Measurements from ENCODE around the gene RNF144A. TPM values are rescaled to one million over a fixed set of nuclear protein-coding genes. Genes with fewer than 3 reads are reported as not detected.

RNF144A gene
- total RNA-seq (8.9 TPM), polyA plus RNA-seq (4.0 TPM)
- long read RNA-seq, donor 1 = 0 reads
- long read RNA-seq, donor 2, full-length matches to known transcripts = 4 of 4 reads
- long read RNA-seq, donor 2, partial matches to known transcripts = 0 of 4 reads
- long read RNA-seq, donor 2, other reads (novel, unspliced or antisense) = 0 of 4 reads
- long read RNA-seq, donor 3, full-length matches to known transcripts = 1 of 1 reads
- long read RNA-seq, donor 3, partial matches to known transcripts = 0 of 1 reads
- long read RNA-seq, donor 3, other reads (novel, unspliced or antisense) = 0 of 1 reads
- long read RNA-seq, donor 4 = 0 reads
- long read RNA-seq, donor 5, full-length matches to known transcripts = 2 of 2 reads
- long read RNA-seq, donor 5, partial matches to known transcripts = 0 of 2 reads
- long read RNA-seq, donor 5, other reads (novel, unspliced or antisense) = 0 of 2 reads
- long read RNA-seq, donor 6, full-length matches to known transcripts = 2 of 2 reads
- long read RNA-seq, donor 6, partial matches to known transcripts = 0 of 2 reads
- long read RNA-seq, donor 6, other reads (novel, unspliced or antisense) = 0 of 2 reads
- long read RNA-seq, donor 7, full-length matches to known transcripts = 2 of 2 reads
- long read RNA-seq, donor 7, partial matches to known transcripts = 0 of 2 reads
- long read RNA-seq, donor 7, other reads (novel, unspliced or antisense) = 0 of 2 reads
- long read RNA-seq, donor 8, full-length matches to known transcripts = 1 of 1 reads
- long read RNA-seq, donor 8, partial matches to known transcripts = 0 of 1 reads
- long read RNA-seq, donor 8, other reads (novel, unspliced or antisense) = 0 of 1 reads
- long read RNA-seq, donor 9, full-length matches to known transcripts = 1 of 1 reads
- long read RNA-seq, donor 9, partial matches to known transcripts = 0 of 1 reads
- long read RNA-seq, donor 9, other reads (novel, unspliced or antisense) = 0 of 1 reads
- long read RNA-seq, donor 10, full-length matches to known transcripts = 1 of 1 reads
- long read RNA-seq, donor 10, partial matches to known transcripts = 0 of 1 reads
- long read RNA-seq, donor 10, other reads (novel, unspliced or antisense) = 0 of 1 reads

GRCh38 chr2:6917071-6917760 is at the start of gene RNF144A:
TSS of gene RNF144A (plus strand) at chr2:6917412. CDS start at chr2:6996927, 79,515 bp downstream.
- peak in 7 of 9 donors; percentile 45 to 78 (median 53) for DNase-seq (ENCODE audit: low read depth in 6 of 9, low spot score in 9 of 9)
- WGBS = 4% methylated on average over 90 of the region's 90 CpGs
- peaks cover 11 to 61% of the 10 kb centered on the region in 2 donors for H3K4me1 ChIP-seq (ENCODE audit: control insufficient read depth in 2 of 2, insufficient read depth in 2 of 2, low read length in 2 of 2)

GRCh38 chr2:6872394-6872793 is 44.8 kb upstream of the RNF144A start:
- H3K36me3 ChIP-seq (ENCODE audit: control insufficient read depth in 2 of 2, insufficient read depth in 2 of 2, low read length in 1 of 2) = peaks cover 0 to 2% of the 10 kb centered on the region in 2 donors
- no peaks in the 10 kb centered on the region for H3K27me3 ChIP-seq (ENCODE audit: control insufficient read depth in 2 of 2, insufficient read depth in 1 of 2, low read length in 1 of 2)
- peak in 1 of 9 donors; percentile 45 for DNase-seq (ENCODE audit: low read depth in 6 of 9, low spot score in 9 of 9)
- no peak overlapping the region for H3K4me3 ChIP-seq (ENCODE audit: low read length in 2 of 2)
- H3K4me1 ChIP-seq (ENCODE audit: control insufficient read depth in 2 of 2, insufficient read depth in 2 of 2, low read length in 2 of 2) = peaks cover 2 to 12% of the 10 kb centered on the region in 2 donors
- H3K9me3 ChIP-seq (ENCODE audit: control insufficient read depth in 2 of 2, insufficient read depth in 1 of 2, low read length in 1 of 2) = no peaks in the 10 kb centered on the region
- 40% methylated on average over 2 of the region's 2 CpGs for WGBS
- peak overlapping the region in 1 of 2 donors; percentile 40 for H3K27ac ChIP-seq (ENCODE audit: low read depth in 1 of 2, low read length in 1 of 2)

More at GRCh38 chr2:6917071-6917760, at the start of gene RNF144A:
- H3K4me3 ChIP-seq (ENCODE audit: low read length in 2 of 2) = peak within 1 kb of the TSS; percentile 56 to 74
- H3K9me3 ChIP-seq (ENCODE audit: control insufficient read depth in 2 of 2, insufficient read depth in 1 of 2, low read length in 1 of 2) = peaks cover 0 to 5% of the 10 kb centered on the region in 2 donors
- no peaks in the 10 kb centered on the region for H3K36me3 ChIP-seq (ENCODE audit: control insufficient read depth in 2 of 2, insufficient read depth in 2 of 2, low read length in 1 of 2)
- H3K27me3 ChIP-seq (ENCODE audit: control insufficient read depth in 2 of 2, insufficient read depth in 1 of 2, low read length in 1 of 2) = peaks cover 3 to 14% of the 10 kb centered on the region in 2 donors
- peak within 1 kb of the TSS in 1 of 2 donors; percentile 46 for H3K27ac ChIP-seq (ENCODE audit: low read depth in 1 of 2, low read length in 1 of 2)

DNA sequence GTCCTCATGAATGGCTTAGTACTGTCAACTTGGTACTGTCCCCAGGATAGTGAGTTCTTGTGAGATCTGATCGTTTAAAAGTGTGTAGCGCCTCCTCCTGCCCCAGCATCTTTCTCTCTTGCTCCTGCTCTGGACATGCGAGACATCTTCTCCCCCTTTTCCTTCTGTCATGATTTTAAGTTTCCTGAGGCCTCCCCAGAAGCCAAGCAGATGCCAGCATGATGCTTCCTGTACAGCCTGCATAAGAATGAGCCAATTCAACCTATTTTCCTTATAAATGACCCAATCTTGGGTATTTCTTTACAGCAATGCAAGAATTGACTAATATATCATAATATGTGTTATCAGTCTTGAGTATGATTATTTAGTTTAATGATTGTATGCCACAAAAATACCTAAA is 43.2 kb upstream of the RNF144A start:
- Histone ChIP-seq H3K36me3 (ENCODE audit: control insufficient read depth in 2 of 2, insufficient read depth in 2 of 2, low read length in 1 of 2) (peaks cover 0 to 2% of the 10 kb centered on the region in 2 donors), H3K9me3 (ENCODE audit: control insufficient read depth in 2 of 2, insufficient read depth in 1 of 2, low read length in 1 of 2) (no peaks in the 10 kb centered on the region), H3K27ac (ENCODE audit: low read depth in 1 of 2, low read length in 1 of 2) (no peak overlapping the region), H3K4me1 (ENCODE audit: control insufficient read depth in 2 of 2, insufficient read depth in 2 of 2, low read length in 2 of 2) (peaks cover 5 to 23% of the 10 kb centered on the region in 2 donors), H3K27me3 (ENCODE audit: control insufficient read depth in 2 of 2, insufficient read depth in 1 of 2, low read length in 1 of 2) (no peaks in the 10 kb centered on the region), H3K4me3 (ENCODE audit: low read length in 2 of 2) (no peak overlapping the region)
- over 99% methylated on average over 3 of the region's 3 CpGs for WGBS
- no peak for DNase-seq (ENCODE audit: low read depth in 6 of 9, low spot score in 9 of 9)

DNA sequence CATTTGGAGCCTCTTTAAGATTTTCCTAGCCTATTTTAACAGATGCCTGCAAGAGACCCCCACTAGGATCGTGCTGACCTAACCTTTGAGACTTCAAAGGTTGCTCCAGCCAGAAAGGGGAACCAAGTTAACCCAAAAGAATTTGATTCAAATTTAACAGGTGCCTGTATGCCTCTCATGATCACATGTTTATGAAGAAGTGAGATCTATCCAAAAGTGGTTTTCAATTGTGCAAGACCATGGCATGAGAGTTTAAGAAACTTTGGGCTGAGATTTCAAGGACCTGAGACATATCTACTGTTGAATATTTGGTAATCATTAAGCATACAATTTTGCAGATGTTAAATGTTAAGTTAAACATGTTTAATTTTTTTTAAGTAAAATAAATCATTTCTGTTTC is 40.9 kb upstream of the RNF144A start:
- Histone ChIP-seq H3K27ac (ENCODE audit: low read depth in 1 of 2, low read length in 1 of 2) (no peak overlapping the region), H3K36me3 (ENCODE audit: control insufficient read depth in 2 of 2, insufficient read depth in 2 of 2, low read length in 1 of 2) (peaks cover 0 to 2% of the 10 kb centered on the region in 2 donors), H3K9me3 (ENCODE audit: control insufficient read depth in 2 of 2, insufficient read depth in 1 of 2, low read length in 1 of 2) (no peaks in the 10 kb centered on the region), H3K27me3 (ENCODE audit: control insufficient read depth in 2 of 2, insufficient read depth in 1 of 2, low read length in 1 of 2) (no peaks in the 10 kb centered on the region), H3K4me1 (ENCODE audit: control insufficient read depth in 2 of 2, insufficient read depth in 2 of 2, low read length in 2 of 2) (peaks cover 10 to 33% of the 10 kb centered on the region in 2 donors), H3K4me3 (ENCODE audit: low read length in 2 of 2) (no peak overlapping the region)
- no peak for DNase-seq (ENCODE audit: low read depth in 6 of 9, low spot score in 9 of 9)
- WGBS = 30% methylated on average over 1 of the region's 1 CpG

DNA sequence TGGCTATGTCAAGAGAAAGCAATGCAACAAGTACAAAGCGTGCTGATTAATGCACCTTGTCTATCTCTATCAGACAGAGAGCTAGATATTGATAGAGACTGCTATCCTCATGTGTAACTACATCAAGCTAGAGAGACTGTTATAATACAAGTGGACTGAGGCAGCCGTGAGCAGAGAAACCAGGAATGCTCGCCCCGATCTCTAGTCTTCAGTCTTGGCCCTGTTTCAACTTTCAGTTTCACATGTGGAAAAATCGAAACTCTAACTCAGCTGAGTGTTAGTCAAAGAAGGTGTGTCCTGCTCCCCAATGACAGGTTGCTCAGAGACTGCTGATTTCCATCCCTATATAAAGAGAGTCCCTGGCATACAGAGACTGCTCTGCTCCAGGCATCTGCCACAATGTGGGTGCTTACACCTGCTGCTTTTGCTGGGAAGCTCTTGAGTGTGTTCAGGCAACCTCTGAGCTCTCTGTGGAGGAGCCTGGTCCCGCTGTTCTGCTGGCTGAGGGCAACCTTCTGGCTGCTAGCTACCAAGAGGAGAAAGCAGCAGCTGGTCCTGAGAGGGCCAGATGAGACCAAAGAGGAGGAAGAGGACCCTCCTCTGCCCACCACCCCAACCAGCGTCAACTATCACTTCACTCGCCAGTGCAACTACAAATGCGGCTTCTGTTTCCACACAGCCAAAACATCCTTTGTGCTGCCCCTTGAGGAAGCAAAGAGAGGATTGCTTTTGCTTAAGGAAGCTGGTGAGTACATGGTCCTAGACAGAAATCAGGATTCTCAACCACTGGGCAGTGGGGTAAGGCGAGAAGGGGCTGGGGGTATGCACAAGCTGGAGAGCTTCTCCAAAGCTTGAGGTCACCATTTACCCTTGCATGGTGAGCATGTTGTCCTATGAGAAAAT is 39.6 kb upstream of the RNF144A start, which contains the start of gene RSAD2:
TSS of gene RSAD2 (plus strand) at position 376 of the 903 bp plus-strand sequence. CDS start at position 400, 24 bp downstream.
- Histone ChIP-seq H3K27me3 (ENCODE audit: control insufficient read depth in 2 of 2, insufficient read depth in 1 of 2, low read length in 1 of 2) (no peaks in the 10 kb centered on the region), H3K27ac (ENCODE audit: low read depth in 1 of 2, low read length in 1 of 2) (peak within 1 kb of the TSS; percentile 18 to 76), H3K4me3 (ENCODE audit: low read length in 2 of 2) (peak within 1 kb of the TSS; percentile 28 to 33), H3K4me1 (ENCODE audit: control insufficient read depth in 2 of 2, insufficient read depth in 2 of 2, low read length in 2 of 2) (peaks cover 10 to 40% of the 10 kb centered on the region in 2 donors), H3K36me3 (ENCODE audit: control insufficient read depth in 2 of 2, insufficient read depth in 2 of 2, low read length in 1 of 2) (peaks cover 0 to 2% of the 10 kb centered on the region in 2 donors), H3K9me3 (ENCODE audit: control insufficient read depth in 2 of 2, insufficient read depth in 1 of 2, low read length in 1 of 2) (no peaks in the 10 kb centered on the region)
- DNase-seq (ENCODE audit: low read depth in 6 of 9, low spot score in 9 of 9) = peak in 5 of 9 donors; percentile 25 to 80 (median 43)
- WGBS = 26% methylated on average over 10 of the region's 10 CpGs

- peaks cover 0 to 2% of the 10 kb centered on the region in 2 donors for H3K36me3 ChIP-seq (ENCODE audit: control insufficient read depth in 2 of 2, insufficient read depth in 2 of 2, low read length in 1 of 2)
- H3K27ac ChIP-seq (ENCODE audit: low read depth in 1 of 2, low read length in 1 of 2) = peak overlapping the region in 1 of 2 donors; percentile 84
- DNase-seq (ENCODE audit: low read depth in 6 of 9, low spot score in 9 of 9) = peak in 1 of 9 donors; percentile 50
- H3K4me1 ChIP-seq (ENCODE audit: control insufficient read depth in 2 of 2, insufficient read depth in 2 of 2, low read length in 2 of 2) = peaks cover 10 to 46% of the 10 kb centered on the region in 2 donors
- no peaks in the 10 kb centered on the region for H3K9me3 ChIP-seq (ENCODE audit: control insufficient read depth in 2 of 2, insufficient read depth in 1 of 2, low read length in 1 of 2)
- WGBS = 15% methylated on average over 4 of the region's 4 CpGs
- peak overlapping the region in 1 of 2 donors; percentile 33 for H3K4me3 ChIP-seq (ENCODE audit: low read length in 2 of 2)
- H3K27me3 ChIP-seq (ENCODE audit: control insufficient read depth in 2 of 2, insufficient read depth in 1 of 2, low read length in 1 of 2) = no peaks in the 10 kb centered on the region
Observed at GRCh38 chr2:6878549-6878948, 38.7 kb upstream of the RNF144A start.

DNA sequence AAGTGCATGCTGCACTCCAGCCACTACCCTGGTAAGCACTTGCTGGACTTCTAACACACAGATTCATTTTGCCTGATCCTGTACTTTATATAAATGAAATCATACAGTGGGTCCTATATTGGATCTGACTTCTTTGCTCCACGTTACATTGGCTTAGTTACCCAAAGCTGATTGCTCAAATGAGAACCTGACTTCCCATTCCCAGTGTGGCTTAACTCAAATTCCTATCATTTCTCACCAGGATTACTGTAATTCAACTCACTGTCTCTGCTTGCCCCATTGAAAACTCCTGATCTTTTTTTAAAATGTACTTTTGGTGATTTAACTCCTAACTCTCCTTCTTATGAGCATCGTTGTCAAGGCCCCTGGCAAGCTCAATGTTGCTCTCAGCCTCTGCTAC is 38.2 kb upstream of the RNF144A start:
- peaks cover 10 to 48% of the 10 kb centered on the region in 2 donors for H3K4me1 ChIP-seq (ENCODE audit: control insufficient read depth in 2 of 2, insufficient read depth in 2 of 2, low read length in 2 of 2)
- no peaks in the 10 kb centered on the region for H3K27me3 ChIP-seq (ENCODE audit: control insufficient read depth in 2 of 2, insufficient read depth in 1 of 2, low read length in 1 of 2)
- H3K9me3 ChIP-seq (ENCODE audit: control insufficient read depth in 2 of 2, insufficient read depth in 1 of 2, low read length in 1 of 2) = no peaks in the 10 kb centered on the region
- WGBS = 78% methylated on average over 2 of the region's 2 CpGs
- peak overlapping the region; percentile 64 to 84 for H3K27ac ChIP-seq (ENCODE audit: low read depth in 1 of 2, low read length in 1 of 2)
- H3K36me3 ChIP-seq (ENCODE audit: control insufficient read depth in 2 of 2, insufficient read depth in 2 of 2, low read length in 1 of 2) = peaks cover 0 to 2% of the 10 kb centered on the region in 2 donors
- DNase-seq (ENCODE audit: low read depth in 6 of 9, low spot score in 9 of 9) = no peak
- peak overlapping the region in 1 of 2 donors; percentile 33 for H3K4me3 ChIP-seq (ENCODE audit: low read length in 2 of 2)

Data from thymus (tissue), 14 donors.